ENCODE data around the gene PYGM. TPM values are rescaled to one million over a fixed set of nuclear protein-coding genes. Genes with fewer than 3 reads are reported as not detected.

Gene PYGM
- total and polyA plus RNA-seq, 2 donors (not counting 1 experiment from before 2014, with no cell fraction given), result 0.50 to 1.9 TPM

- peaks cover 34% of the 10 kb centered on the region for H3K36me3 ChIP-seq (ENCODE audit: control insufficient read depth, insufficient read depth, low read length)
- no peak overlapping the region for H3K4me3 ChIP-seq (replicated peaks in 1 of 4; ENCODE audit: control extremely low read depth in 1 of 4, insufficient read depth in 1 of 4, low read depth in 3 of 4, low read length in 4 of 4)
- no peak for DNase-seq (ENCODE audit: low read depth in 2 of 2)
- H3K9ac ChIP-seq (ENCODE audit: insufficient read depth, low read length), result no peak overlapping the region
- H3K4me1 ChIP-seq (ENCODE audit: control insufficient read depth, extremely low read depth, insufficient read depth, low read length), result peaks cover 6% of the 10 kb centered on the region
- H3K27me3 ChIP-seq (ENCODE audit: control insufficient read depth, insufficient read depth, low read length), result no peaks in the 10 kb centered on the region
- H3K27ac ChIP-seq (ENCODE audit: insufficient read depth, low read length), result no peak overlapping the region
- H3K9me3 ChIP-seq (ENCODE audit: control insufficient read depth, insufficient read depth, low read depth, low read length), result no peaks in the 10 kb centered on the region
- peaks cover 4% of the 10 kb centered on the region for H4K20me1 ChIP-seq (ENCODE audit: control insufficient read depth, extremely low read depth, insufficient read depth, low read length)
- TF ChIP-seq EZH2 (IDR thresholded peaks at IDR 0.05; ENCODE audit: low read length, missing control alignments) (no peak), CTCF (conservative IDR thresholded peaks at IDR 0.05 in 1 of 2, IDR thresholded peaks at IDR 0.05 in 1 of 2; ENCODE audit: low read depth in 1 of 2, low read length in 2 of 2) (no peak)
- no peak overlapping the region for H3K4me2 ChIP-seq (ENCODE audit: extremely low read depth, insufficient read depth, low read length)
- no peak overlapping the region for H2AFZ ChIP-seq (ENCODE audit: low read length)
- peaks cover 62% of the 10 kb centered on the region for H3K79me2 ChIP-seq (ENCODE audit: control insufficient read depth, insufficient read depth, low read length)
These were observed 14.4 kb upstream of the PYGM start for GRCh38 chr11:64774144-64774543.

- no peak for TF ChIP-seq EZH2 (IDR thresholded peaks at IDR 0.05; ENCODE audit: low read length, missing control alignments)
- no peak for TF ChIP-seq CTCF (conservative IDR thresholded peaks at IDR 0.05 in 1 of 2, IDR thresholded peaks at IDR 0.05 in 1 of 2; ENCODE audit: low read depth in 1 of 2, low read length in 2 of 2)
- no peak for DNase-seq (ENCODE audit: low read depth in 2 of 2)
- H4K20me1 ChIP-seq (ENCODE audit: control insufficient read depth, extremely low read depth, insufficient read depth, low read length), result peaks cover 4% of the 10 kb centered on the region
- peaks cover 44% of the 10 kb centered on the region for H3K36me3 ChIP-seq (ENCODE audit: control insufficient read depth, insufficient read depth, low read length)
- H3K9me3 ChIP-seq (ENCODE audit: control insufficient read depth, insufficient read depth, low read depth, low read length), result no peaks in the 10 kb centered on the region
- no peaks in the 10 kb centered on the region for H3K27me3 ChIP-seq (ENCODE audit: control insufficient read depth, insufficient read depth, low read length)
- H3K27ac ChIP-seq (ENCODE audit: insufficient read depth, low read length), result no peak overlapping the region
- no peak overlapping the region for H3K4me2 ChIP-seq (ENCODE audit: extremely low read depth, insufficient read depth, low read length)
- no peak overlapping the region for H3K4me3 ChIP-seq (replicated peaks in 1 of 4; ENCODE audit: control extremely low read depth in 1 of 4, insufficient read depth in 1 of 4, low read depth in 3 of 4, low read length in 4 of 4)
- H2AFZ ChIP-seq (ENCODE audit: low read length), result no peak overlapping the region
- no peak overlapping the region for H3K9ac ChIP-seq (ENCODE audit: insufficient read depth, low read length)
- H3K79me2 ChIP-seq (ENCODE audit: control insufficient read depth, insufficient read depth, low read length), result peaks cover 61% of the 10 kb centered on the region
- H3K4me1 ChIP-seq (ENCODE audit: control insufficient read depth, extremely low read depth, insufficient read depth, low read length), result peaks cover 6% of the 10 kb centered on the region
These were observed 12.7 kb upstream of the PYGM start for GRCh38 chr11:64772303-64773018.

GRCh38 chr11:64771861-64772260, 12.1 kb upstream of the PYGM start:
- H2AFZ ChIP-seq (ENCODE audit: low read length), result no peak overlapping the region
- DNase-seq (ENCODE audit: low read depth in 2 of 2), result no peak
- TF ChIP-seq EZH2 (IDR thresholded peaks at IDR 0.05; ENCODE audit: low read length, missing control alignments) (no peak), CTCF (conservative IDR thresholded peaks at IDR 0.05 in 1 of 2, IDR thresholded peaks at IDR 0.05 in 1 of 2; ENCODE audit: low read depth in 1 of 2, low read length in 2 of 2) (no peak)
- H4K20me1 ChIP-seq (ENCODE audit: control insufficient read depth, extremely low read depth, insufficient read depth, low read length), result peaks cover 4% of the 10 kb centered on the region
- no peaks in the 10 kb centered on the region for H3K27me3 ChIP-seq (ENCODE audit: control insufficient read depth, insufficient read depth, low read length)
- H3K79me2 ChIP-seq (ENCODE audit: control insufficient read depth, insufficient read depth, low read length), result peaks cover 61% of the 10 kb centered on the region
- no peak overlapping the region for H3K9ac ChIP-seq (ENCODE audit: insufficient read depth, low read length)
- H3K4me3 ChIP-seq (replicated peaks in 1 of 4; ENCODE audit: control extremely low read depth in 1 of 4, insufficient read depth in 1 of 4, low read depth in 3 of 4, low read length in 4 of 4), result no peak overlapping the region
- H3K36me3 ChIP-seq (ENCODE audit: control insufficient read depth, insufficient read depth, low read length), result peaks cover 50% of the 10 kb centered on the region
- no peaks in the 10 kb centered on the region for H3K9me3 ChIP-seq (ENCODE audit: control insufficient read depth, insufficient read depth, low read depth, low read length)
- H3K27ac ChIP-seq (ENCODE audit: insufficient read depth, low read length), result no peak overlapping the region
- peaks cover 6% of the 10 kb centered on the region for H3K4me1 ChIP-seq (ENCODE audit: control insufficient read depth, extremely low read depth, insufficient read depth, low read length)
- no peak overlapping the region for H3K4me2 ChIP-seq (ENCODE audit: extremely low read depth, insufficient read depth, low read length)

Data from fibroblast of lung (primary cell).